A673 (cell line): ENCODE results near the gene RABL6. TPM values are rescaled to one million over a fixed set of nuclear protein-coding genes. Genes with fewer than 3 reads are reported as not detected.

ENCODE experiments used
- BruUV-seq: library from RNA; stranded (reverse); fragments of 400-500 nt; replicated peaks from 2 replicates; lab custom pipeline; 2021; lab: Mats Ljungman, UMichigan
- CTCF ChIA-PET: fragments of 300-600 bp; sonication (Branson Sonifier 250); formaldehyde crosslinking; loops from one replicate; lab custom pipeline; 2022; ENCODE audit warnings: antibody characterized with exemption; lab: Charles Lee
- POLR2A ChIA-PET: fragments of 300-600 bp; sonication (Branson Sonifier 250); formaldehyde crosslinking; loops from one replicate; lab custom pipeline; 2022; ENCODE audit warnings: antibody characterized with exemption; ENCODE audit not compliant: low non-redundant PET; lab: Charles Lee
- DNase-seq: peaks from one replicate; pipeline ENCODE4 v3.0.0-alpha.2; 2015; ENCODE audit warnings: low spot score
- H3K27ac ChIP-seq: fragments of 200-600 bp; sonication (generic); 2 replicates; pipeline ENCODE4 v1.5.1; 2016; ENCODE audit warnings: mixed run types, low read depth, mild to moderate bottlenecking, mixed read lengths, antibody characterized with exemption, low read length; ENCODE audit not compliant: poor library complexity, severe bottlenecking
- H3K27me3 ChIP-seq: fragments of 200-600 bp; sonication (generic); replicated peaks from 2 replicates; pipeline ENCODE4 v1.6.1; 2017; ENCODE audit warnings: mixed run types, low read depth, mild to moderate bottlenecking, mixed read lengths, antibody characterized with exemption, low read length; ENCODE audit not compliant: insufficient read depth, poor library complexity
- H3K36me3 ChIP-seq: fragments of 200-600 bp; sonication (generic); 2 replicates; pipeline ENCODE4 v1.6.1; 2016; ENCODE audit warnings: mixed run types, mild to moderate bottlenecking, mixed read lengths, antibody characterized with exemption, low read length; ENCODE audit not compliant: insufficient read depth, poor library complexity, severe bottlenecking
- H3K4me1 ChIP-seq: fragments of 200-600 bp; sonication (generic); 2 replicates; pipeline ENCODE4 v1.6.1; 2017; ENCODE audit warnings: mixed run types, mild to moderate bottlenecking, mixed read lengths, antibody characterized with exemption, low read length; ENCODE audit not compliant: insufficient read depth, poor library complexity, severe bottlenecking
- H3K4me3 ChIP-seq: fragments of 200-600 bp; sonication (generic); 2 replicates; pipeline ENCODE4 v1.5.1; 2016; ENCODE audit warnings: low read depth, mixed run types, mild to moderate bottlenecking, mixed read lengths, low read length; ENCODE audit not compliant: poor library complexity, severe bottlenecking
- H3K9me3 ChIP-seq: fragments of 200-600 bp; sonication (generic); 2 replicates; pipeline ENCODE4 v1.6.1; 2016; ENCODE audit warnings: mixed run types, low read depth, mild to moderate bottlenecking, mixed read lengths, antibody characterized with exemption, low read length; ENCODE audit not compliant: poor library complexity, severe bottlenecking
- CTCF ChIP-seq: fragments of 300-800, 200-600 bp; sonication (generic); conservative IDR thresholded peaks from 2 replicates; pipeline ENCODE4 v1.5.1; 2017; ENCODE audit warnings: low read depth, mild to moderate bottlenecking, antibody characterized with exemption, low read length, moderate library complexity, mixed read lengths
- EZH2 ChIP-seq: fragments of 200-600 bp; sonication (generic); IDR thresholded peaks from 2 replicates; pipeline ENCODE4 v1.6.1; 2017; ENCODE audit warnings: borderline replicate concordance, low read depth, mild to moderate bottlenecking, mixed read lengths, antibody characterized with exemption, low read length; ENCODE audit not compliant: poor library complexity, severe bottlenecking
- intact Hi-C: fragments of 100-400 bp; cut with micrococcal nuclease; formaldehyde crosslinking; loops from one replicate; pipeline ENCODE4 v1.10.0; 2022; ENCODE audit not compliant: unreplicated experiment
- total RNA-seq: library from RNA; stranded (reverse); gene quantifications from 2 replicates; pipeline ENCODE4 v1.2.3, GENCODE V29; 2021

Gene RABL6
- total RNA-seq, 1 experiment from 2014 or later, result 210 TPM

DNA sequence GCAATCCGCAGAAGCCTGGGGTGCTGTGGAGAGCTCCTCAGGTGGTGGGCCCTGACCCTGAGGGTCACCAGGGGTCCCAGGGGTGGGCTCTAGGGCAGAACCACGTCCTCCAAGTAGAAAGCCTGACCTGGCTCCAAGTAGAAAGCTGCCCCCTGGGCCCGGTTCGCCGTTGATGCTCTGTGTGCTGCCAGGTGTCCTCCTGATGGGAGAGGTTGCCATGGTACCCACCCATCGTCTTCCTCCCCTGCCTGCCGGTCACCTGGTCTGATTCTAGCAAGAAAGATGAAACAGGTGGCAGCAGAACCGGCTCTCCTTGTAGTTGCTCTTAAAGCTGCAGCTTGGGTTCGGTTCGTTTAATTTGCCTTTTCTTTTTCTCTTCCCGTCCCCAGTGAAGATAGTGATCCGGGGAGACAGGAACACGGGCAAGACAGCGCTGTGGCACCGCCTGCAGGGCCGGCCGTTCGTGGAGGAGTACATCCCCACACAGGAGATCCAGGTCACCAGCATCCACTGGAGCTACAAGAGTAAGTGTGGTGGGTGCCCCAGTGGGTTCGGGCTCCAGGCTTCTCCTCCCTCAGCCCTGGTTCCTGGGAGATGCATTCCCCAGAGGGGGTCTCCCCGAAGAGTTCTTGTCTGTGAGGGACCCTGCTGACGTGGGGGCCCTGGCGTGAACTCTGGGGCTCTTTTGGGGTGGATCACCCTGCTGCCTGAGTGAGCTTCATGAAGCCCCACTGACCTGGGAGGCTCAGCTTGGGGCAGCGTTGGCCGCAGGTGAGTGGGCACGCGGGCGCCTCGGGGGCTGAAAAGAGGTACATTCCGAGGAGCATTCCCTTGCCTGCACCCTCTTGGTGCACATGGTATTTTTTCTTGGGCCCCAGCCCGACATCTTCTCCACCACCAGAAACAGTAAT lies 15.6 kb downstream of the RABL6 start:
- intact Hi-C loops, result no loop called here
- Histone ChIP-seq H3K4me1 (peaks cover 7% of the 10 kb centered on the region), H3K27ac (no peak overlapping the region), H3K4me3 (no peak overlapping the region), H3K36me3 (peaks cover 45% of the 10 kb centered on the region), H3K27me3 (no peaks in the 10 kb centered on the region), H3K9me3 (no peaks in the 10 kb centered on the region)
- TF ChIP-seq EZH2 (no peak), CTCF (no peak)
- DNase-seq, result no peak
- ChIA-PET POLR2A (interaction anchor here (0.5 to 0.6 kb wide), 2 partner anchors 13 to 376 kb away, joined by 3 to 5 read pairs; no protein-coding TSS in a partner anchor), CTCF (interaction anchor here (0.6 to 1.2 kb wide), 2 partner anchors 19 to 204 kb away, joined by 3 to 5 read pairs; partner anchors contain the start of gene AJM1)
- BruUV-seq, result no TSS peak

- H3K9me3 ChIP-seq, result no peaks in the 10 kb centered on the region
- intact Hi-C loops, result no loop called here
- no peaks in the 10 kb centered on the region for H3K27me3 ChIP-seq
- H3K27ac ChIP-seq, result no peak overlapping the region
- H3K4me1 ChIP-seq, result peaks cover 7% of the 10 kb centered on the region
- TF ChIP-seq EZH2 (no peak), CTCF (no peak)
- POLR2A ChIA-PET, result no interaction called here
- no peak overlapping the region for H3K4me3 ChIP-seq
- CTCF ChIA-PET, result no interaction called here
- BruUV-seq, result no TSS peak
- H3K36me3 ChIP-seq, result peaks cover 57% of the 10 kb centered on the region
- DNase-seq, result no peak
Observed at GRCh38 chr9:136824496-136825225, 16.9 kb downstream of the RABL6 start.

DNA sequence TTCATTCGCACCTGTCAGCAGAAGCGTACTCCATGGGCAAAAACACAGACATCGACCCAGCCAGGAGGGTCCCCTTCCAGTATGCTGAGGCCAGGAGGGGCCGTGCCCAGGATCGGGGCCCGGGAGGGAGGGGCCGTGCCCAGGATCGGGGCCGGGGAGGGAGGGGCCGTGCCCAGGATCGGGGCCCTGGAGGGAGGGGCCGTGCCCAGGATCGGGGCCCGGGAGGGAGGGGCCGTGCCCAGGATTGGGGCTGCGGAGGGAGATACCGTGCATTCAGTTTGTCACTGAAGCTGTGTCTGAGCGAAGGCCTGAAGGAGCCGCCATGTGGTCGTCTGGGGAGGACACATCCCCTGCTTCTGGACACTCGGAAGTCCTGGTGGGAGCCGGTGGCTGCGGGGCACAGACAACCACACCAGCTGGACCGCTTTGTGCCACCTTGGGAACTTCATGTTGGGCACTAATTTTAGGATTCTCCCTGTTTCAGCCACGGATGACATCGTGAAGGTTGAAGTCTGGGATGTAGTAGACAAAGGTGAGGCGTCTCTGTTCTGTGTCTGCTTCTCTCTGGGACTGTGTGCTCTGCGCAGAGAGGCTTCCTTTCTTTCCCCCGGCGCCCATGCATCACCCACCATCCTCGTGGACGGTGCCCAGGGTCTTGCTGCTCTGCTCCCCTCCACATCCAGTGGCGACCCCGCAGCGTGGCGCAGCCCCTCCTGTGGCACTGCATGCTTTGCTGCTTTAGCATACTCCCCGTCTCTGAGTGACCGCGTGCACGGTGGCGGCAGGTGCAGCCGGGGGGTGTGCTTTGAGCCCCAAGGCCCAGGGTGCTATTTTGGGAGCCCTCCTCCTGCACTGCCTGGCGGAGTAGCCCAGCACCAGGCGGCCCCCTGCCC lies 17.8 kb downstream of the RABL6 start:
- intact Hi-C loops, result no loop called here

More for the DNA sequence above, 17.8 kb downstream of the RABL6 start:
- H3K27me3 ChIP-seq, result no peaks in the 10 kb centered on the region
- no peak for DNase-seq
- H3K4me3 ChIP-seq, result no peak overlapping the region
- ChIA-PET POLR2A (no interaction called here), CTCF (no interaction called here)
- TF ChIP-seq CTCF, result no peak
- no peaks in the 10 kb centered on the region for H3K9me3 ChIP-seq
- BruUV-seq, result no TSS peak
- peaks cover 66% of the 10 kb centered on the region for H3K36me3 ChIP-seq
- H3K27ac ChIP-seq, result no peak overlapping the region
- peaks cover 6% of the 10 kb centered on the region for H3K4me1 ChIP-seq
